SK-N-SH treated with all-trans-retinoic acid at 6 μM for 48 hours (cell line): Measurements from ENCODE around the gene VSIR.

Source experiments
- BACH2 ChIP-seq: fragments of 250-450 bp; sonication (Bioruptor Pico); IDR thresholded peaks from 2 replicates; pipeline ENCODE4 v1.9.0; 2021; ENCODE audit warnings: mild to moderate bottlenecking, borderline replicate concordance
- CSRNP3 ChIP-seq: fragments of 250-450 bp; sonication (Bioruptor Pico); IDR thresholded peaks from 2 replicates; pipeline ENCODE4 v1.5.1; 2021; ENCODE audit warnings: mild to moderate bottlenecking, moderate library complexity
- ESRRG ChIP-seq: fragments of 250-450 bp; sonication (Bioruptor Pico); IDR thresholded peaks from 2 replicates; pipeline ENCODE4 v1.6.1; 2021; ENCODE audit warnings: mild to moderate bottlenecking
- OSR1 ChIP-seq: fragments of 250-450 bp; sonication (Bioruptor Pico); IDR thresholded peaks from 2 replicates; pipeline ENCODE4 v1.8.0; 2022; ENCODE audit warnings: moderate library complexity, mild to moderate bottlenecking, inconsistent platforms
- PATZ1 ChIP-seq: fragments of 250-450 bp; sonication (Bioruptor Pico); IDR thresholded peaks from 2 replicates; pipeline ENCODE4 v1.8.0; 2020; ENCODE audit warnings: mild to moderate bottlenecking, moderate library complexity, borderline replicate concordance
- POU6F1 ChIP-seq: fragments of 250-450 bp; sonication (Bioruptor Pico); IDR thresholded peaks from 2 replicates; pipeline ENCODE4 v1.8.0; 2021; ENCODE audit warnings: low read depth, mild to moderate bottlenecking, moderate library complexity, borderline replicate concordance
- RARB ChIP-seq: fragments of 250-450 bp; sonication (Bioruptor Pico); IDR thresholded peaks from 2 replicates; pipeline ENCODE4 v1.8.0; 2021; ENCODE audit warnings: mild to moderate bottlenecking, moderate library complexity
- SNAI2 ChIP-seq: fragments of 250-450 bp; sonication (Bioruptor Pico); IDR thresholded peaks from 2 replicates; pipeline ENCODE4 v1.5.0; 2020; ENCODE audit warnings: mild to moderate bottlenecking, moderate library complexity
- TCF4 ChIP-seq: fragments of 250-450 bp; sonication (Bioruptor Pico); IDR thresholded peaks from 2 replicates; pipeline ENCODE4 v1.8.0; 2021; ENCODE audit warnings: mild to moderate bottlenecking, moderate library complexity, borderline replicate concordance
- TOX ChIP-seq: fragments of 250-450 bp; sonication (Bioruptor Pico); IDR thresholded peaks from 2 replicates; pipeline ENCODE4 v1.8.0; 2021; ENCODE audit warnings: mild to moderate bottlenecking, moderate library complexity, borderline replicate concordance
- ZNF70 ChIP-seq: fragments of 450-650 bp; formaldehyde crosslinking; IDR thresholded peaks from 2 replicates; pipeline ENCODE4 v1.5.0; 2020; ENCODE audit warnings: mild to moderate bottlenecking, moderate library complexity

- no peak for TF ChIP-seq ESRRG
- no peak for TF ChIP-seq ZNF70
- no peak for TF ChIP-seq POU6F1 (CRISPR knock-in tag)
- TF ChIP-seq BACH2 (CRISPR knock-in tag) = no peak
- TF ChIP-seq RARB (CRISPR knock-in tag) = no peak
- TF ChIP-seq OSR1 (CRISPR knock-in tag) = no peak
- no peak for TF ChIP-seq SNAI2
- no peak for TF ChIP-seq TOX (CRISPR knock-in tag)
- TF ChIP-seq PATZ1 (CRISPR knock-in tag) = no peak
- TF ChIP-seq TCF4 (CRISPR knock-in tag) = no peak
- no peak for TF ChIP-seq CSRNP3
Measured at GRCh38 chr10:71819985-71820384, 46.7 kb upstream of the VSIR start.
